Activated CD8-positive, alpha-beta memory T cell treated with anti-CD3 and anti-CD28 coated beads for 36 hours (primary cell): ENCODE data around the gene MAPK11. TPM values are rescaled to one million over a fixed set of nuclear protein-coding genes. Genes with fewer than 3 reads are reported as not detected.

Source experiments
- CTCF ChIA-PET: fragments of 350-600 bp; sonication (Branson Sonifier 250); formaldehyde crosslinking; loops from one replicate; lab custom pipeline; 2021; ENCODE audit warnings: antibody characterized with exemption; lab: Charles Lee
- POLR2A ChIA-PET: fragments of 350-600 bp; sonication (Branson Sonifier 250); formaldehyde crosslinking; loops from one replicate; lab custom pipeline; 2021; ENCODE audit warnings: antibody characterized with exemption; lab: Charles Lee
- total RNA-seq, 2 experiments: library from RNA; stranded (reverse); gene quantifications; one replicate each; pipeline ENCODE4 v1.2.3, GENCODE V29; 2021

The MAPK11 gene
- 10 to 100 TPM; 10.6 to 11.4 TPM for total RNA-seq

DNA sequence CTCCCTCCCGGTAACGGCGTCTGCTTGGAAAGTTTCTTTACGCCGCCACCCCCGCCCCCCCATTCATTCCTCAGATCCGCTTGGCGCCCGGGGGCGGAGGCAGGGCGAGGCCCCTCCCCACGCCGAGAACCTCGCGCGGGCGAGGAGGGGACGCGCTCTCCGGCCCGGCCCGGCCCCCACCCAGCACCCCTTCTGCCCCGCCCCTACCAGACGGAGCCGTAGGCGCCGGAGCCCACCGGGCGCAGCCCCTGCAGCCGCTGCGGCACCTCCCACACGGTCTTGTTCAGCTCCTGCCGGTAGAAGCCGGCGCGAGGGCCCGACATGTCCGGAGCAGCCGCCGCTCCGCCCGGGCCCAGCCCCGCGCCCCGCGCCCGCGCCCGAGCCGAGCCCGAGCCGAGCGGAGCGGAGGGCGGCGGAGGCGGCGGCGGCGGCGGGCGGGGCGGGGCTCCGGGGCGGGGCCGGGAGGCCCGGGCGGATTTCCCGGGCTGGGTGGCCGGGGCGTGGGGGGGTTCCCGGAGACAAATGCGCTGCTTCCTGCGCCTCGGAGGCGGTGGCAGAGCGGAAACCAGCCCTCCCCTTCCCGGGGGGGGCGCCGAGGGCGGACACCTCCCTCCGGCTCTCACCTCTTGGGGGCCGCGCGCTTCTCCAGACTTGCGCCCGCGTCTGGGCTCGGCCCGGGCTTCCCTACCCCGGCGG lies at the start of gene MAPK11:
Gene MAPK11 (minus strand): TSS at position 411 of the 696 bp plus-strand sequence. CDS start 88 bp downstream, at position 323.
- POLR2A ChIA-PET = no interaction called here
- CTCF ChIA-PET = no interaction called here

DNA sequence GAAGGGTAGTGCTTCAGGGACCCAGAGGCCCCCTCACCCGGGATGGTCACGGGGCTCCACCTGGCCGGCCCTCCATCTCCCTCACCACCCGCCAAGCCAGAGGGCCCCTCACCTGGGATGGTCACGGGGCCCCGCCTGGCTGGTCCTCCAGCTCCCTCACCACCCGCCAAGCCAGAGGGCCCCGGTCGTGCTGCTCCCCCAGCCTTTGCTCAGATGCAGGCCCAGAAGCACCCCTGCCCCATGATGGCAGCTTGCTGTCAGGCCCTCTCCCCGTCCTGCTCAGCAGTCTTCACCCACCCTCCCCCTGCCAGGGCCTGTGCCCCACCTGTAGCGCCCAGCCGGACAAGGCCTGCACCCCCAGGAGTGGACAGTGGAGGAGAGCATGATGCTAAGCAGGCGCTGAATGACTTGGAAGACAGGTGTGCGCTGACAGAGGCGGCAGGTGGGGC lies 49.3 kb upstream of the MAPK11 start:
- ChIA-PET POLR2A (no interaction called here), CTCF (interaction anchor here (1.4 to 2.1 kb wide), 2 partner anchors 45 to 68 kb away, joined by 4 to 7 read pairs; partner anchors contain the start of gene HDAC10)

DNA sequence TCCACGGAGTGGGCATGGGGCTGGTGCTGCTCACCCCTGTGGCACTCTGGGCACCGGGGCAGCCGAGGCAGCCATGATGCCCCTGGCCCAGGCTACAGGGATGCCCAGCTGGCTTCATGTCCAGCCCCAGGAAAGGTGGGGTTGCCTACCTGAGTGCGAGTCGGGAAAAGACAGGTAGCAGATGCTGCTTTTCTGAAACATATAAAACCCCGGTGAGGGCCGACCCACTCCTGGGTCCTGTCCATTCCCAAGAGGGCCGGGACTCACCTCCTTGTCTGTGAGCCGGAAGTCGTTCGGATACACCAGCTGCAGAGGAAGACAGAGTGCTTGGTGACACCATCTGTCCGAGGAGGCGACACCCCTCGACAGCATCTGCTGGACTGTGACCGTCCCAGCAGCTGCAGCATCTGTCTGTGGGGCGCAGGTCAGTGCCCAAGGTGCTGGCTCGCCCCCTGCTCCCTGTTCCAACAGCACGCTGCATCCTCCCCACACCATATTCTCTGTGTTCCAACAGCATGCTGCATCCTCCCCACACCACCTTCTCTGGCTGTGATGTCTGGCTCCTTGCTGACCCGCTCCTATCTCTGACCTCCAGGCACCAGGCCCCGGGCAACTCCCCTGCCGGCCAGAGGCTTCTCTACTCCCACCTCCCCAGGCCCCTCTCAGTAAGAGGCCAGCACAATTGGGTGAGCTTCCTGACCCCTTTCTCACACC lies 48.7 kb upstream of the MAPK11 start:
- CTCF ChIA-PET = interaction anchor here (1.4 kb wide), 1 partner anchor 45 kb away, joined by 4 read pairs; no protein-coding TSS in a partner anchor
- POLR2A ChIA-PET = interaction anchor here (0.6 kb wide), 2 partner anchors 23 to 321 kb away, joined by 3 read pairs; no protein-coding TSS in a partner anchor

DNA sequence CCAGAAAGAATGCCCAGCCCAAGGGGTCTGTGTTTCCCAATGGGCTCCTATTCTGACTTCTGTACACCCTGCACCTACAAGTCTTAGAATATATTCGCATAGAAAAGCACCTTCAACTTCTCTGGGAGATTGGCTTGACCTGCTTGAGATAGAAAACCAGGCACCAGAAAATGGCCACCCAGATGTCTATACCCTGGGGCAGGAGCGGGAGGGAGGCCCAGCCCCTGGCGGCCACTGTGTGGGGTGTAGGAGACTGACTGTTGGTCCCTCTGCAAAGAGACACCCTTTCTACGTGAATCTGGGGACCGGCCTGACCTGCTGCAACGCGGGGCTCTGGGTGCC lies 48.1 kb upstream of the MAPK11 start:
- CTCF ChIA-PET = no interaction called here

DNA sequence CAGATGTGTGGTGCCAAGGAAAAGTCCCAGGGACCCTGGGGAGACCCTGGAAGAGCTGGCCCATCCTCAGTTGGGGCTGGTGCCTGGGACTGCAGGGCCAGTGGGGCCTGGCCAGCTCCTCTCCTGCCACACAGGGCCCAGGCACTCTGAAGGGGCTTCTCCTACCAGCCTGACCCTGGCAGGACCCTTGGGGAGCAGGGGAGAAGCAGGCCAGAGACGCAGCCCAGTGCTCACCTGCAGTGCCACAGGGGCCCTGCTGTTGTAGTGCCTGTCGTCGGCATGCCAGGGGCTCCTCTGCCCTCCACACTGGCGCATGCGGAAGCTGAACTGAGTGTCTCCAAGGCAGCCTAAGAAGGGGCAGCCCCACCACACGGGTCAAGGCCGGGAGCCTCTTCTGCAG lies 47.5 kb upstream of the MAPK11 start:
- POLR2A ChIA-PET = no interaction called here
- CTCF ChIA-PET = no interaction called here

More for the DNA sequence above, 48.1 kb upstream of the MAPK11 start:
- POLR2A ChIA-PET = interaction anchor here (0.6 kb wide), 1 partner anchor 321 kb away, joined by 3 read pairs; no protein-coding TSS in a partner anchor

DNA sequence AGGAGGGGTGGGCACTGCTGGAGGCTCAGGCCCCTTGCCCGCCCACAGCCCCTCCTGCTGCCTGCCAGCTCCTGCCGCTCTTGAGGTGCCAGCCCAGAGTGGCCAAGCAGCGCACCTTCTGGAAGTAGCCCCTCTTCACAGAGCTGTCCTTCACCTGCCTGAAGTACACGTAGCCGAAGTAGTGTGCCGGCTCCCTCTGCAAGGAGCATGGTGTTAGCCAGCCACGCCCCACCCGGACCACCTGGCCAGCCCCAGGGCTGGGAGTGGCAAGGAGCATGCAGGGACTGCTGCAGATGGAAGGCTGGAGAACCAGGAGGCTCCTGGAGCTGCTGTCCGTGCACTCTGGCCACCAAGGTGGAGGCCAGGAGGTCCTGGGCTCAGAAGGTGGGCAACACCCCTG lies 47.0 kb upstream of the MAPK11 start:
- ChIA-PET POLR2A (no interaction called here), CTCF (no interaction called here)

DNA sequence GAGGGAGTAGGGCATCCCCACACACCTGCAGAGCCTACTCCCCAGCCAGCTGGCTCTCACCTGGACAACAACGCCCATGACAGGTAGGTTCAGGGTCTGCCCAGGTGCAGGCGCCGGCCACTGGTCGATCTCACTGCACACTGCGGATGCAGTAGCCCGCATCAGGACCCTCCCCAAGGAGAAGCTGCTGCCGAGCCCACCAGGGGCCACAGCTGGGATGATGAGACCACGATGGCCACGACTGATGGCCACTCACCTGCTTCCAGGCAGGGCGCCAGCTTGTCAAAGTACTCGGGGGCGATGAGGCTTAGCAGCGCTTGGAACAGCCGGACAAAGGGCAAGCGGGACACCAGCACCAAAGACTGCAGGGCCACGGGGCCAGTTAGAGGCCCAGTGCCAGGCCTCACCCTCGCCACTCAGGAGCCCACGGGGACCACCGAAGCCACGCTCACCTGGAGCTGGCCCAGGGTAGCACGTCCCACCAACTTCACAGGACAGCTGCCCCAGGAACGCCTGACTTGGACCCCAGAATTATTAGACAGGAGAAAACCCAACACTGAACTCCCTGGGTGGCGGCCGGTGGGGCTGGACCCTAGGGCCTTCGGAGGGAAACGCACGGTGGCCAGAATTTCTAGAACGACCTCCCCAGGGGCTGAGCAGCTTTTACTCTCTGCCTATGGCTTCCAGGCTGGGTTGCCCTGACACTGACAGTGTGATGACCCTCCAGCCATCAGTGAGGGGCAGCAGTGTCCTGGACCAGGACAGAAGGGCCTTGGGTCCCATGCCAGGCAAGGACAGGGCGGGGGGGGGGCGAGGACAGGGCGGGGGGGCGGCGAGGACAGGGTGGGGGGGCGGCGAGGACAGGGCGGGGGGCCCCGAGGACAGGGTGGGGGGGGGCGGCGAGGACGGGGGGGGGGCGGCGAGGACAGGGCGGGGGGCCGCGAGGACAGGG lies 46.2 kb upstream of the MAPK11 start:
- ChIA-PET POLR2A (interaction anchor here (0.6 kb wide), 1 partner anchor 8 kb away, joined by 8 read pairs; no protein-coding TSS in a partner anchor), CTCF (interaction anchor here (0.6 to 2.8 kb wide), 8 partner anchors 8 to 136 kb away, joined by 3 to 16 read pairs (median 5); no protein-coding TSS in a partner anchor)

DNA sequence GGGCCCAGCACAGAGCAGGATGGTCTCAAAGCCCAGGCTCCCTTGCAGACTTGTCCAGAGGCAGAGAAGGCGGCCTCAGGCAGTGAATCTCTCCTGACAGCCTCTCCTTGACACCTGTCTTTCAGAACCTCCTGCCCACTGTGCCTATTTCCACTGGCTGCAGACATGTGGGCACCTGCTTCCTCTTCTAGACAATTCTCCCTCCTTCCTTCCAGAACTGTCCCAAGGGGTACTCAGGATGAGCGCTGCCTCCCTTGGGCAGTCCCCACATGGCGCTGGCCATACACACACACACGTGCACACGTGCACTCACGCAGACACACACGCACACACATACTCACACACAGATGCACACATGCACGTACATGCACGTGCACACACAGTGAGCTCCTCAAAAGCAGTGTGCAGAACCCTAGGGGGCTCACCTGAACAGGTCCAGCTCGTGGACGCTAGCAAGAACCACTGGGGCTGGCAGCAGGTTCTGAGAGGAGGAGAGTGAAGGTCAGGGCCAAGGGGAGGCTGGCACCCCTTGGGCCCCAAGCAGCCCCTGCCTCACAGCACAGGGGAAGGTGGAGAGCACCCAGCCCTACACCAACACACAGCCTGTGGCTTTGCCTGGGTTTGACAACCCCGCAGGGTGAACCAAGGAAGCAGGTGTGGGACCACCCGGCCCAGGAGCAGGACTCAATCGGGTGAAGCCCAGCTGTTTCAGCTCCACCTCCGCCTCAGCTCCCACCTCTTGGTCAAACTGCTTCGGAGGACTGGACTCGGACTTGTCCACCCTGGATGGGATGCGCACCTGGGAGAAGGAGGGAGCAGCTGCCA lies 45.3 kb upstream of the MAPK11 start:
- POLR2A ChIA-PET = interaction anchor here (1.0 to 1.6 kb wide), 3 partner anchors 10 to 54 kb away, joined by 3 to 5 read pairs (median 3); no protein-coding TSS in a partner anchor

DNA sequence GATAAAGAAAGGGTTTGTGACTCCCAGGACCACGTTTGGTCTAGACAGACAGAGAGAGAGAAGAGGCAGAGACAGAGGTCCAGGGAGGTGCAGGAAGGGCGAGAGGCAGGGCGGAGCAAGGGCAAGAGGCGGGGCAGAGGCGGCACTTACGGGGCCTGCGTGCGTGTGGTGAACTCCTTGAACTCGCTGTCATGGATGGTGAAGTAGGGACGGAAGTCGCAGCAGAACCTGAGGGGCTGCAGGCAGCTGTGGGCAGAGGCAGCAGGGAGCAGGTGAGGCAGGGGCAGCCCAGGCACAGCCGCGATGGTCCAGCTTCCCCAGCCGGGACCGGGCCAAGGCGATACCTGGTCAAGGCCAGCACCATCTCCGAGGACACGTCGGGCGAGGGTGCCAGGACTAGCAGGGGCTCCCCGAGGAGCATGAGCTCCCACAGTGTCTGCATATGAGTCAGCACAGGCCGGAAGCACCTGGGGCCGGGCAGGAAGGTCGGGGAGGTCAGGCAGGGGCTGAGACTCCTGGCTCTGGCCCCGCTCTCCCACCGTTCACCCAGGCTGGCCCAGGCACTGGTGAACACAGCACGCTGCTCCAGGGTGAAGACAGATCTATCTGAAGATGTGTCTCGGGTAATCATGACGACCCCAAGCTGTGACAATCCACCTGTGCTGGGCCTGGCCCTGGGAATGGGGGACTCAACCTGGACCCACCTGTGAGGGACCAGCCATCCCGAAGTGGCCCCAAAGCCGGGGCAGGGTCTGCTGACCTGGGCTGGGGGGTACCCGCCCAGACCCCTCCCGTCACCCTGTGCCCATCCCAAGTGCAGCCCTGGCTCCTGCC lies 44.5 kb upstream of the MAPK11 start:
- ChIA-PET CTCF (interaction anchor here (0.7 to 2.8 kb wide), 9 partner anchors 9 to 63 kb away, joined by 3 to 16 read pairs (median 3); no protein-coding TSS in a partner anchor), POLR2A (interaction anchor here (0.6 to 1.6 kb wide), 4 partner anchors 9 to 69 kb away, joined by 3 to 5 read pairs (median 3); no protein-coding TSS in a partner anchor)

More for the DNA sequence above, 45.3 kb upstream of the MAPK11 start:
- CTCF ChIA-PET = interaction anchor here (0.6 to 2.8 kb wide), 9 partner anchors 9 to 137 kb away, joined by 3 to 16 read pairs (median 4); no protein-coding TSS in a partner anchor

DNA sequence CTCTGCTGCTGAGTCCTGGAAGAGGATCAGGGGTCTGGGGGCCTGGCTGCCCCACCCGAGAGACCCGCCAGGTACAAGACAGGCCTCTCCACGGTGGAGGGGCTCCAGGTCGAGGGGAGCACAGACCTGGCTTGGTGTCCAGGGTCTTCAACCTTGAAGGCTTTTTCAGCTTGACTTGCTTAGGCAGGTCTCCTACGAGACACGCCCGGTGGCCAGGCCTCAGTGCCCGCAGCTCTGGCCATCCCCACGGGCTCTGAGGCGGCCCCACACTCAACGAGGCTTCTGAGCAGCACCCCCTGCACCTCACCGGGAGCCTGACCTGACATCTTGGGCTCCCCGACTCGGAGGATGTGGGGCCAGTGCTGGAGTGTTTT lies 43.9 kb upstream of the MAPK11 start:
- ChIA-PET POLR2A (interaction anchor here (0.6 to 1.6 kb wide), 4 partner anchors 8 to 70 kb away, joined by 3 to 5 read pairs (median 3); no protein-coding TSS in a partner anchor), CTCF (interaction anchor here (0.8 to 2.8 kb wide), 7 partner anchors 8 to 62 kb away, joined by 3 to 16 read pairs (median 6); no protein-coding TSS in a partner anchor)

DNA sequence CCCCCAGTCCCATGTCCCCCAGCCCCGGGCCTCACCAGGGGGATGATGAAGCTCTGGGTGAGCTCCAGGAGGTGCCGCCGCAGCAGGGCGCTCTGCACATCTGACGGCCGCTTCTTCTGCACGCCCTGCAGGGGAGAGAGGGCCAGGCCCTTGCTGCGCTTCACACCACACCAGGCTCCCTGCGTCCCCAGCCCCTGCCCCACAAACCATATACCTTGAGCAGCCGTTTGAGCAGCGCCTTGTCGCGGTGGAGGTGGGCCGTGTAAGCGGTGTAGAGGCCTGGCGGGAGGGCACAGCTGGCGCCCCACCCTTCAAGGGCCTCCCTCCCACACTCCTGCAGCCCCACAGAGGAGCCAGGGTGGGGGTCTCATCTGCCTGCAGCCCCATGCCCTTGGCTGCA lies 43.4 kb upstream of the MAPK11 start:
- ChIA-PET POLR2A (no interaction called here), CTCF (interaction anchor here (0.8 to 2.8 kb wide), 4 partner anchors 11 to 38 kb away, joined by 3 to 16 read pairs (median 7); no protein-coding TSS in a partner anchor)

DNA sequence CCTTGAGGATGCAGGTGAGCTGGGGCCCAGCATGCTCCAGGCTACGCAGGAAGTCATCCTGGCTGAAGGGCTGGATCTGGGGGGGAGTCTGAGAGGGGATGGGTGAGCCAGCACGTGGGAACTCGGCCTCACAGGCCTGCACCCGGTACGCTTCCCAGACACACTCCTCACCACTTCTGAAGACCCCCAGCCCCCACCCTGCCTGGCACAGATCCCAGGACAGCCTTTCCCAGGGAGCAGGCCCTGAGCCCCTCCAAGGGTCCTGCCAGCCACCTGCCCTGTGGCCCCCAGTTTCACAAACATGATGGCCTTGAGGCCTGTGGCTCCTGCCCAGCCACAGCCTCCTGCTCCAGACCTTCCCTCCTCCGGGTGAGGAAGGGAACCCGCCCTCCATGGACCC lies 42.8 kb upstream of the MAPK11 start:
- CTCF ChIA-PET = no interaction called here

DNA sequence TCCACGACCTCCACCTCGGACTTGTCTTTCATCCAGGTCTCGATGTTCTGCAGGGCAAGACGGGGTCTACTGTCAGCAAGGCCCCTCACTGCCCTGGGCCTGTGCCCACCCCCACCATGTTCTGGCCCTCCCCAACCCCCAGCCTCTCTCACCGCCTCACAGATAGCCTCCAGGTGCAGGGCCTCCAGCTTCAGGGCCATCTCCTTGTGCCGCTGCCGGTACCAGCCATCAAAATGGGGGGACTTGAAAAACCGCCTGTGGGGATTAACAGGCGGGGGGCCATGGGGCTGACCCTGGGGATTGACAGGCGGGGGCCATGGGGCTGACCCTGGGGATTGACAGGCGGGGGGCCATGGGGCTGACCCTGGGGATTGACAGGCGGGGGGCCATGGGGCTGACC lies 42.2 kb upstream of the MAPK11 start:
- ChIA-PET CTCF (interaction anchor here (1.2 kb wide), 1 partner anchor 60 kb away, joined by 3 read pairs; no protein-coding TSS in a partner anchor), POLR2A (no interaction called here)

More for the DNA sequence above, 42.8 kb upstream of the MAPK11 start:
- POLR2A ChIA-PET = no interaction called here

DNA sequence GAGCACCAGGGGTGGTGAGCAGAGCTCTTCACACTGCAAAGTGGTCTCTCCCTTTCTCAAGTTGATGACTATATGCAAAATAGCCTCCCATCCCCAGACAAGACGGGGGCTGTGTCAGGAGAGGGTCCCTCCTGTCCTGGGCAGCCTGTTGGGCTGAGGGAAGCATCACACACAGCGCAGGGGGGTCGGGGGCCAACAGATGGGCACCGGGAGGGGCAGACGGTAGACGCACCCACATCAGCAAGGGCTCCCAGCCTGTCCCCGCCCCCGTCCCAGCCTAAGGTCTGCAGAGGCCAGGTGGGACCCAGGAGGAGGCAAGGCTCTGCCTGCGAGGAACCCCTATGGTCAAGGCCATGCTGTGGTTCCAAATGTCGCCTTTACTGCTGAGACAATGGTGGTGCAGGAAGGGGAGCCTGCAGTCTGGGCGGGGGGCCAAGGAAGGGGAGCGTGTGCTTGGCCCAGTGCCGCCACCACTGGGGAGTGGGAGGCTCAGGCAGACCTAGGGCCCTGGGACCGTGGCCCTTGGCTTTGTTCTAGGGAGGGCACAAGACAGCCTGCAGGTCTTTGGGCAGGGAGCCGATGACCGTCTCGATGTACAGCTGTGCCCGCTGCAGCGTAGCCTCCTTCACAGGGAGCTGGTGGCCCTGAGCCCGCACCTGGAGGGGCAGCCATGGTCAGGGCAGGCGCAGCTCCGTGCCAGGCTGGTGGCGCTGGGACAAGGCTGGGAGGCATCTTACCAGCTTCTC lies 41.6 kb upstream of the MAPK11 start:
- ChIA-PET POLR2A (no interaction called here), CTCF (interaction anchor here (1.2 kb wide), 1 partner anchor 59 kb away, joined by 3 read pairs; no protein-coding TSS in a partner anchor)

DNA sequence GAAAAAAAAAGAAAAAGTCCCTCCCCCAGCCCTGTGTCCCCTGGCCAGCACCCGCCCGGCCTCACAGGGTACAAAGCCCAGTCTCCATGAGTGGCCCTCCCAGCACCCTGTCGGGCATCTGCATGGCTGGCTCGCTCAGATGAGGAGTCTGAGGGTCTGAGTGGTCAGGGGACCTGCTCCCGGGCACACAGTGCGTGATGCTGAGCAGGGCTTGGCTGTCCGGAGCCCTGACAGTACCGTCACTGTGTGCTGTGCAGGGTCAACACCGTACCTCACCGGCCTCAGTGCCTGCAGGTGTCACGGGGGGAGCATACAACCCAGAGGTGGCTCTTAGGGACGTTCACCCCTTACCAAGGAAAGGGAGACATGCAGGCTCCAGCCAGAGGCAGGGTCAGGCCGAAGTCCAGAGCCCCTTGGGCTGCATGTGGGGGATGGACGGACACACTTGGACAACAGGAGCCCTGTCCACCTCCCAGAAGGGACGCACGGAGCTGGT lies 40.8 kb upstream of the MAPK11 start:
- CTCF ChIA-PET = interaction anchor here (1.2 kb wide), 2 partner anchors 31 to 59 kb away, joined by 3 read pairs; no protein-coding TSS in a partner anchor
- POLR2A ChIA-PET = no interaction called here
